Nucleus accumbens (tissue), 56 donors: ENCODE measurements around the gene CNR1.
A peak's percentile ranks its signal among the peaks of the same experiment; 100 is the strongest.
"Not testable (repeated sequence)": the region's sequence is repeated elsewhere in the genome, so short reads cannot be mapped to it uniquely, and the experiment has no call there.

Experiments used
- DNase-seq, 56 donors: peaks; one replicate each; lab custom pipeline; 2025; lab: John Stamatoyannopoulos, UW

CNR1 gene

GRCh38 chr6:88165844-88166492 is at the start of gene CNR1:
Gene CNR1 (minus strand): TSS chr6:88166347. CDS start chr6:88145274, 21,073 bp downstream.
- DNase-seq, result peak in 27 of 56 donors; percentile 10 to 72 (median 39)

DNA sequence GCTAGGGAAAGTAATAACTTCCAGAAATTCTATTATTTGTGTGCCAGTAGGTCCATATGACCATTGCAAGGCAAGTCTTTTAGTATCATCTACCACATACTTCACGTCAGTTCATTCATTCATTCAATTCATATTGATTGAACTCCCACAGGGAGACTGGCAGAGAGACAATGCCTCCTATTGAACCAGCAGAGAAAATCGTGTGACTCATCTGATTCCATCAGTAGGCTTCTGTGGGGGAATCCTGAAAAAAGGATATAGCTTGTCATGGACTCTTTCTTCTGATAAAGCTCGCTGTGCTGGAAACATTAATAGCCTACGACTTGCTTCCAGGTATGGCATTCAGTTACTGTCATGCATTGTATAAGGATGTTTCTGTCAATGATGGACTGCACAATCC is 45.3 kb upstream of the CNR1 start:
- DNase-seq, result peak in 1 of 56 donors; percentile 1

DNA sequence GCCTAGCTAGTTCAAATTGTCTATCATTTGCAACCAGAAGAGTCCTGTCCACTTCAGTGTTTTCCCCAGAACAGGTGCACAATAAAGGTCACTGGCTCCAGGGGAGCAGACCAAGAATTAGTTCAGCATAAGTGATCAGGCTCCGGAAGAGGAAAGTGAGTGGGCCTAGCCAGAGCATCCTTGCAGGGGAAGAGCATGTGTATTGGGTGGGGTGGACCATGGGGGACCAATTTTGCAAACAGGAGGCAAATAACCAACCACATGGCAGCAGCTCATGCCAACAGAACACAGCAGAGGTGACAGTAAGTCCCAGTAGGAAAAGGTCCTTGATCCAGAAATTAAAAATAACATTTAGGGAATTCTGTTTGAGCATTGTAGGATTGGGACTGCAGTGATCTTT is 43.2 kb upstream of the CNR1 start:
- no peak for DNase-seq

DNA sequence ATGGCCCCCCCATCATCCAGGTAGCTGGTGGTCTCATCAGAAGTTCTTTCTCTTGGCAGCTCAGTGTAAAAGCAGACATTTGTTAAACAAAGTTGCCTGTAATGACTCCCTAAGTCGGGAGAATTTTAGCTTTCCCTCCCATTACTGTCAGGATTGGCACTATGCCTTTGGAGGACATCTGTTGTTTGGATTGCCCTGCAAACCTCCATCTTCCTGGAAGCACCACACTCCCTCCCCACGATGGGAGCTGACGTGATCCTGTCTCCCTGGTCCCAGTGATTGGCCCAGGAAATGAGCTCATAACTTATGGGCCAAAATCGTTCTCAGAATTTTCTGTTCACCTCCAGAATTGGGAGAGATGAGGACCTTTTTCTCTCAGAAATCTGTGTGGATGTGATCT is 42.6 kb upstream of the CNR1 start:
- DNase-seq, result no peak

DNA sequence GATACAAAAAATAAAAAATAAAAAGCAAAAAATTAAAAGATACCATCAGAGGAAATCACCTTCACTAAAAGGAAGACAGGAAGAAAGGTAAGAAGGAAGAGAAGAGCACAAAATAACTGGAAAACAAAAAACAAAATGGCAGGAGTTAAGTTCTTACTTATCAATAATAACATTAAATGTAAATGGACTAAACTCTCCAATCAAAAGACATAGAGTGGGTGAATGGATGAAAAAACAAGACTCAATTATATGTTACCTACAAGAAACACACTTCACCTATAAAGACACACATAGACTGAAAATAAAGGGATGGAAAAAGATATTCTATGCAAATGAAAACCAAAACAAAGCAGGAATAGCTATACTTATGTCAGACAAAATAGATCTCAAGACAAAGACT is 35.6 kb upstream of the CNR1 start:
- DNase-seq, result not testable (repeated sequence)

GRCh38 chr6:88184921-88185320 is 18.8 kb upstream of the CNR1 start:
- no peak for DNase-seq

- no peak for DNase-seq
Measured at GRCh38 chr6:88183471-88183870, 17.3 kb upstream of the CNR1 start.

GRCh38 chr6:88179692-88180091 is 13.5 kb upstream of the CNR1 start:
- no peak for DNase-seq

DNA sequence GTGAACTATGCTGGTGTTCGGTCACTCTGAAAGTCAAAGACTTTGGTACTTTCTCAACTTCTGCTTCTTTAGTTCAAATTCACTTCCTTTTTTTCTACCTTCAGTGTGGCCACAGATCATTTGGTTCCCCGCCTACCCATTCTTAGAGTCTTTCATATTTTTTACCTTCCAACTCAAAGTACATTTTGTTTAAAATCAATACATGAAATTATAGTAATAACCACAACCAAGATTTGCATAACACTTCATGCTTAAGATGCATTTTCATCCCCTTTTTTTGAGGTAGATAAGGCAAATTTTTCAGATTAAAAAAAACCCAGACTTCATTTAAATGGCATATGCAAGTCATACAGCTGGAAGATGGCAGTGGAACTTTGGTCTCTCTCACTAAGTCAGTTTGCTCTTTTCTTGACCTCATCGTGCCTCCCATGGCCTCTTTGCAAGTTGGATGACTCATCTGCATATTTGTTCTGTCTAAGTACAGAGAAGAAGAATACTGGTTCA is 11.9 kb upstream of the CNR1 start:
- no peak for DNase-seq

- no peak for DNase-seq
Measured at GRCh38 chr6:88174906-88175305, 8.8 kb upstream of the CNR1 start.

DNA sequence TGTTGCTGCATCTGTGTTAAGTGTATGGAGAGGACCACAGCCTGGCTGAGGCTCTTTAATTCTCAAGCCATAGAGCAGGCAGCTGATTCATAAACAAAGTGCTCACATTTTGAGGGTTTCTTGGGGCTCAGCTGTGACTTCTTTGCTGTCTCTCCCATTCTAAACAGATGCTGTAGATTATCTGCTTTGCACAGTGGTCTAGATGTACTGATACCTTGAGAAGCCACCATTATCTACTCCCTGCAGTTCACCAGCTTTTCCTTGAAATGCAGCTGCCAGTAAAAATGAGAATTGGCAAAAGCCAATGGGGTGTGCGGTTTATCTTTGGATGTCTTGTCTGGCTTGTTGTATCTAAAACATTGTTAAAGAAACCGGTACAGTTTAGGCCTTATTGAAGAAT is 5.2 kb upstream of the CNR1 start:
- DNase-seq, result no peak

DNA sequence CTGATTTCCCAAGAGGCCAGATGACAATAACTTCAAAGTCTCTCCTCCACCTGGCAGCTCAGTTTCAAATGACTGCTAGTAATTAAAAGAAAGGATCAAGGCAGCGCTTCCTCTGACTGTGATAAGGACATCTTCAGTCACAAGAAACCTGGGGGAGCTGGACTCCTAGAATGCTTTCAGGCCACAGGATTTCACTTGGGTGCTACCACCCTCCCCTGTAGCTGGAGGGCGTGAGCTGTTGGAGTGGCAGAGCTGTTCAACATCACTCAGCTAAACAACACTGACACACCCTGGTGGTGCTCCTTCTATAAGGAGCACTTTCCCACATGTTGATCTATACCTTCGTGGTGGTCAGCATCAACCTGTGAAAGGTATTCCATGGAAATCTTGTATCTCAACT is 2.2 kb upstream of the CNR1 start:
- DNase-seq, result no peak

- DNase-seq, result peak in 9 of 56 donors; percentile 4 to 33 (median 20)
Measured at GRCh38 chr6:88167352-88167937, 1.3 kb upstream of the CNR1 start.

DNA sequence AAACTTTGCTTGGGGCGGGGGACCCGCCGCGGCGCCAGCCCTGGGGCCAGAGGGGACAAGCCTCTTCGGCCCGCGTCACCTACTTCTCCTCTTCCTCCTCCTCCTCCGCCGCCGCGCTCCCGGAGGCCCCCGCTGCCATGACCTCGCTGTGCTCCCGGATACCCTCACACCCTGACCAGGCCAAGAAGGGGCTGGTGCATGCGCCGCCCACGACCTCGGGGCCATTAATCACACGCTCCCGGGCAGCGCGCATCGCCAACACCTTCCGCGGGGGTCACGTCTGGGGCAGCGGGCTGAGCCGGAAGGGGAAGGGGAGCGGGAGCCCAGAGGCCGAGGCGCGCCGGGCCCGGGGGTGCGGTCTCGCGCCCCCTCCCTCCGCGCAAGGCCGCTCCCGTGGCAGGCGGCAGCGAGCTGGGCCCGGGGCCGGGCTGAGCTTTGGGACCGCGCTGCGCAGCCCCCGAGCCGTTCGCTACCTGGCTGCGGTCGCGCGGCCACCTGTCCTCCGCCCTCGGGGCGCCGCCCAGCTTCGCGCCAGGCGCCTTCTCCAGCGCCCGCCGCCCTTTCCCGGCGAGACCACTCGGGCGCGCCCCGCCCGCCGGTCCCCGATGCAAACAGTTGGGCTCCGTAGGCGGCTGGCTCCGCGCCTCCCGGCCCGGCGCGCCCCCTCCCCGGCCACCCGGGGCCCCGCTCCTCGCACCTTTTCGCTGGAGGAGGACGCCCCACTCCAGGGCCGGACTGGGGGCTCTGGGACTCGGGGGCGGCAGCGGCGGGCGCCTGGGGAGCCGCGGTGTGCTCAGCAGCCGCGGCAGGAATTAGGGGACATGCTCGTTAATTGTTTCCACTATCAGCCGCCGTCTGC is 575 bp upstream of the CNR1 start:
- peak in 5 of 56 donors; percentile 47 to 72 (median 50) for DNase-seq

GRCh38 chr6:88165087-88165843 is 882 bp downstream of the CNR1 start:
- DNase-seq, result peak in 2 of 56 donors; percentile 52 to 55

DNA sequence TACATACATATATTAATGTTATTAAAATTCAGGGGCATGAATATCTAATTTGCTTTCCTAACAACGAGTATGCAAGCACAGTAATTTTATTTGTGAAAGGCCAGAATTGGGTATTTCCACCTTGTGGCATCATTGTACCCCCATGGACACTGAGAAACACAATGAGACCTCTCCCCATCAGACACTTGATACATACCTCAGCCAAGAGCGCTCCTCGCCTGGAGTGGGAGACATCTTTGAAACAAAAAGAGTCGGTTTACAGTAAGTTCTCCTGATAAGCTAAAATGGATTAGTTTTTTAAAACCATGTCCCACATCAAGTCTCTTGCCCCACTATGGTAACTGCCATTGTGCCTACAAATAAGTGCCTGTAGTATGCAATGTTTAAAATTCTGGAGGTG is 2.1 kb downstream of the CNR1 start:
- DNase-seq, result peak in 1 of 56 donors; percentile 3

DNA sequence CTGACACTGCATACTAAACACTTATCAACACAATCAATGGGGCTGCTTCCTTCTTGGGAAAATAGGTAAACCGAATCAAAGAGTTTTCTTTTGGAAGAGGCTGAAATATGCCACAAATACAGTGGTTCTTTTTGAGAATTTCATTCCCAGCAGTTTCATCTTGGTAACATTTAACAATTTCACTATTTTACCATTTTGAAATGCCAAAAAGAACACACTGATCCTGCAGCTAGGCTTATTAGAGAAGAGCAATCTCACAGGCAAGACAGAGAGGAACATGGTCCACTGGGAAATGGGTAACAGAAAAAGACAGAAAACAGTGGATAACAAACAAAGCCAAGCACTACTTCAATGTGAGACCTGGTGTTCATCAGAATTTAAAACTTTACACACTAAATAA is 2.5 kb downstream of the CNR1 start:
- DNase-seq, result no peak

- no peak for DNase-seq
Measured at GRCh38 chr6:88161940-88162339, 4.2 kb downstream of the CNR1 start.

DNA sequence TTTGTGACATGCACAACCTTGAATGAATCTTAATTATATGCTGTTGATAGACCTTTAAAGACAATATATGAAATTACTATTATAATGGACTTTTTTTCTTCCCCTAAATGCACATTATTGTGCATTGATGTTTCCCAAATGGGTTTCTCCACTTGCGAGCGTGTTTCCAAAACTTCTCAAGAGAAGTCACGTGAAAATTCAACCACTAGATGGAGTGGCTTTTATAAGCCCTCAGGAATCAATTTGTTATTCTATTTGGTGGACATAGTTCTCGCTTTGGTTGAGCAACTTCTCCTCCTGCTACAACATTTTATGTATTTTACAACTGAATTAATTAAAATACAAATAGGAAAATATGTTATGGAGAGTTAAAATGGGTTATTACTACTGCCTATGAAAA is 9.0 kb downstream of the CNR1 start:
- DNase-seq, result no peak

DNA sequence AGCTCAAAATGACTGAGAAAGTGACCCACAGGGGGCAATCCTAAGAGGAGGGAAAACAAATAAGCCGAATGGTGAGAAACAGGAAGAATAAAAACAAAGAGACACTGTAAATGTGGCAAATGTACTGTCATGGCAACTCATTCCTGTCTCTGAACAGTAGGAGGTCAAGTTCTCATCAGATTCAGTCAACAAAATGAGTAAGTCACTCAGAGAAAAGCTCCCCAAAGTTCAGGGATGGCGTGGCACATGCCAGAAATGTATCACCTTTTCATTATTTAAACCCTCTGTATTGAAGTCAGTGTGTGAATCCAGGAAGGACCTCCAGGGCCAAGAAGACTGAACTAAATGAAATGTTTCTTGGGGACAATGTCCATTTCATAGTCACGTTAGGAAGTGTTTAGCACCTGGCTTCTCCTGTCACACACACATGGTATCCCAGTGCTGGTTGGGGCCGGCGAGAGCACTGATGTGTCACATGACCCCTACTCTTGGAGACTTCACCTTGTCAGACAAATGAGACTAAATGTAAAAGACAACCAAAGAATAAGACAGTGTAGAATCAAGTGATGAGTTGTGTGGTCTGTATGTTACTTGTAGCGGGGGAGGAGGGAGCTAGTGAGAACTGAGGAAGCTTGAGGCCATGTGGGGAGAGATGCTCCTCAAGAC is 20.7 kb downstream of the CNR1 start:
- DNase-seq, result no peak
